IMR-90 (cell line): ENCODE results near the gene REC114. TPM values are rescaled to one million over a fixed set of nuclear protein-coding genes. Genes with fewer than 3 reads are reported as not detected.

Experiments used
- ATAC-seq: fragments of 200-7000 bp; cut with Tn5 transposase; 2 replicates; pipeline ENCODE4 v1.9.1; 2020; ENCODE audit warnings: low read depth, mild to moderate bottlenecking, moderate library complexity
- BruUV-seq: library from RNA; stranded (reverse); fragments of 400-500 nt; replicated peaks from 2 replicates; lab custom pipeline; 2021; lab: Mats Ljungman, UMichigan
- CTCF ChIA-PET: fragments of 300-600 bp; formaldehyde crosslinking; extraction: SDS; loops from one replicate; lab custom pipeline; 2021; ENCODE audit warnings: antibody characterized with exemption; lab: Yijun Ruan, JAX
- POLR2A ChIA-PET: fragments of 300-600 bp; sonication (Branson Sonifier 250); formaldehyde crosslinking; loops from one replicate; lab custom pipeline; 2022; ENCODE audit warnings: antibody characterized with exemption; ENCODE audit not compliant: unreplicated experiment; lab: Charles Lee
- DNase-seq: peaks from one replicate; pipeline ENCODE4 v3.0.0; 2013
- H2AFZ ChIP-seq: replicated peaks from 2 replicates; pipeline ENCODE3; 2013; ENCODE audit warnings: low read length, mild to moderate bottlenecking; ENCODE audit not compliant: poor library complexity
- H2AK5ac ChIP-seq: 2 replicates; pipeline ENCODE4 v1.6.1; 2013; ENCODE audit warnings: low read depth, low read length, inconsistent platforms
- H2AK9ac ChIP-seq: replicated peaks from 2 replicates; pipeline ENCODE3; 2013; ENCODE audit warnings: mild to moderate bottlenecking, low read depth, low read length, moderate library complexity; ENCODE audit not compliant: poor library complexity
- H2BK120ac ChIP-seq: 2 replicates; pipeline ENCODE4 v1.6.1; 2013; ENCODE audit warnings: low read depth, low read length, inconsistent platforms
- H2BK15ac ChIP-seq: 3 replicates; pipeline ENCODE4 v1.6.1; 2013; ENCODE audit warnings: low read depth, low read length, inconsistent platforms
- H2BK20ac ChIP-seq: 2 replicates; pipeline ENCODE4 v1.6.1; 2013; ENCODE audit warnings: low read depth, mild to moderate bottlenecking, inconsistent platforms, low read length, moderate library complexity
- H2BK5ac ChIP-seq: 2 replicates; pipeline ENCODE4 v1.6.1; 2013; ENCODE audit warnings: mild to moderate bottlenecking, low read depth, low read length, inconsistent platforms; ENCODE audit not compliant: poor library complexity, severe bottlenecking
- H3K14ac ChIP-seq: replicated peaks from 2 replicates; pipeline ENCODE4 v1.6.1; 2013; ENCODE audit warnings: low read depth, low read length, inconsistent platforms
- H3K18ac ChIP-seq: 2 replicates; pipeline ENCODE4 v1.6.1; 2013; ENCODE audit warnings: low read depth, low read length, control low read depth
- H3K23ac ChIP-seq: 2 replicates; pipeline ENCODE4 v1.6.1; 2013; ENCODE audit warnings: low read depth, low read length, inconsistent platforms
- H3K27ac ChIP-seq: 2 replicates; pipeline ENCODE4 v1.5.1; 2013; ENCODE audit warnings: mild to moderate bottlenecking, control low read depth, low read length; ENCODE audit not compliant: insufficient read depth
- H3K27me3 ChIP-seq: 2 replicates; pipeline ENCODE4 v1.6.1; 2013; ENCODE audit warnings: low read length; ENCODE audit not compliant: control insufficient read depth, insufficient read depth
- H3K36me3 ChIP-seq: 2 replicates; pipeline ENCODE4 v1.6.1; 2013; ENCODE audit warnings: low read length, mixed read lengths; ENCODE audit not compliant: control insufficient read depth, insufficient read depth
- H3K4ac ChIP-seq: 2 replicates; pipeline ENCODE4 v1.6.1; 2013; ENCODE audit warnings: low read depth, low read length, inconsistent platforms
- H3K4me1 ChIP-seq: 2 replicates; pipeline ENCODE4 v1.6.1; 2013; ENCODE audit warnings: low read length, mixed read lengths; ENCODE audit not compliant: control insufficient read depth, insufficient read depth
- H3K4me2 ChIP-seq: 2 replicates; pipeline ENCODE4 v1.6.1; 2013; ENCODE audit warnings: low read depth, mild to moderate bottlenecking, control low read depth, low read length, moderate library complexity
- H3K4me3 ChIP-seq: 2 replicates; pipeline ENCODE4 v1.5.1; 2013; ENCODE audit warnings: low read depth, mild to moderate bottlenecking, control low read depth, low read length, moderate library complexity; ENCODE audit not compliant: insufficient read depth
- H3K56ac ChIP-seq: 2 replicates; pipeline ENCODE4 v1.6.1; 2013; ENCODE audit warnings: low read length, inconsistent platforms; ENCODE audit not compliant: insufficient read depth; ENCODE audit errors: extremely low read depth
- H3K79me1 ChIP-seq, 2 experiments: 2 replicates each; pipeline ENCODE4 v1.6.1; 2013; ENCODE audit warnings: low read length in 2 of 2, inconsistent platforms in 1 of 2, low read depth in 1 of 2
- H3K9ac ChIP-seq: 2 replicates; pipeline ENCODE4 v1.6.1; 2013; ENCODE audit warnings: low read depth, low read length, control low read depth
- H3K9me1 ChIP-seq: 2 replicates; pipeline ENCODE4 v1.6.1; 2013; ENCODE audit warnings: low read length, inconsistent platforms; ENCODE audit not compliant: insufficient read depth
- H3K9me3 ChIP-seq: 2 replicates; pipeline ENCODE4 v1.6.1; 2013; ENCODE audit warnings: low read length; ENCODE audit not compliant: control insufficient read depth, insufficient read depth
- H4K20me1 ChIP-seq: 2 replicates; pipeline ENCODE4 v1.6.1; 2013; ENCODE audit warnings: low read length, inconsistent platforms; ENCODE audit not compliant: insufficient read depth
- H4K5ac ChIP-seq: 2 replicates; pipeline ENCODE4 v1.6.1; 2013; ENCODE audit warnings: mild to moderate bottlenecking, low read depth, low read length, control low read depth
- H4K8ac ChIP-seq, 2 experiments: 2 replicates each; pipeline ENCODE4 v1.6.1; 2013; ENCODE audit warnings: low read depth in 2 of 2, low read length in 2 of 2, control low read depth in 1 of 2, inconsistent platforms in 1 of 2
- H4K91ac ChIP-seq: 2 replicates; pipeline ENCODE4 v1.6.1; 2013; ENCODE audit warnings: low read depth, low read length, inconsistent platforms; ENCODE audit not compliant: insufficient read depth
- BHLHE40 ChIP-seq: fragments of 150-350 bp; IDR thresholded peaks from 2 replicates; pipeline ENCODE4 v1.6.1; 2016; ENCODE audit warnings: mild to moderate bottlenecking, low read depth, low read length
- CEBPB ChIP-seq: IDR thresholded peaks from 2 replicates; pipeline ENCODE4 v1.6.1; 2012; ENCODE audit warnings: low read depth, low read length, improper control_type of control experiment
- CHD1 ChIP-seq: IDR thresholded peaks from 2 replicates; pipeline ENCODE4 v1.6.1; 2012; ENCODE audit warnings: low read depth, low read length, improper control_type of control experiment
- ELK1 ChIP-seq: fragments of 150-350 bp; IDR thresholded peaks from 2 replicates; pipeline ENCODE4 v1.6.1; 2016; ENCODE audit warnings: low read depth, mild to moderate bottlenecking, low read length, moderate library complexity, borderline replicate concordance
- FOS ChIP-seq: fragments of 150-350 bp; IDR thresholded peaks from 2 replicates; pipeline ENCODE4 v1.6.1; 2016; ENCODE audit warnings: low read depth, low read length
- MAFK ChIP-seq: IDR thresholded peaks from 2 replicates; pipeline ENCODE4 v1.6.1; 2012; ENCODE audit warnings: low read depth, low read length, improper control_type of control experiment
- MAZ ChIP-seq: IDR thresholded peaks from 2 replicates; pipeline ENCODE4 v1.6.1; 2012; ENCODE audit warnings: low read depth, mild to moderate bottlenecking, low read length, improper control_type of control experiment, moderate library complexity, borderline replicate concordance
- MXI1 ChIP-seq: IDR thresholded peaks from 2 replicates; pipeline ENCODE4 v1.6.1; 2012; ENCODE audit warnings: low read depth, mild to moderate bottlenecking, low read length, moderate library complexity, borderline replicate concordance
- NFE2L2 ChIP-seq: fragments of 150-350 bp; IDR thresholded peaks from 2 replicates; pipeline ENCODE4 v1.6.1; 2016; ENCODE audit warnings: low read depth, mild to moderate bottlenecking, low read length
- POLR2A ChIP-seq: IDR thresholded peaks from 2 replicates; pipeline ENCODE4 v1.6.1; 2012; ENCODE audit warnings: mild to moderate bottlenecking, low read depth, low read length
- RAD21 ChIP-seq: IDR thresholded peaks from 2 replicates; pipeline ENCODE4 v1.6.1; 2012; ENCODE audit warnings: low read length, improper control_type of control experiment
- RCOR1 ChIP-seq: IDR thresholded peaks from 2 replicates; pipeline ENCODE4 v1.6.1; 2012; ENCODE audit warnings: mild to moderate bottlenecking, low read length, improper control_type of control experiment; ENCODE audit not compliant: insufficient replicate concordance
- RFX5 ChIP-seq: IDR thresholded peaks from 2 replicates; pipeline ENCODE4 v1.8.0; 2012; ENCODE audit warnings: low read depth, mild to moderate bottlenecking, low read length, moderate library complexity
- SMC3 ChIP-seq: fragments of 150-350 bp; IDR thresholded peaks from 2 replicates; pipeline ENCODE4 v1.6.1; 2016; ENCODE audit warnings: low read depth, mild to moderate bottlenecking, antibody characterized with exemption, low read length, moderate library complexity
- USF2 ChIP-seq: fragments of 150-350 bp; IDR thresholded peaks from 2 replicates; pipeline ENCODE4 v1.6.1; 2017; ENCODE audit warnings: mild to moderate bottlenecking, antibody characterized with exemption, low read length, low read depth
- dilution Hi-C: fragments of 300-500 bp; cut with HindIII; formaldehyde crosslinking; loops from one replicate; pipeline ENCODE4 v1.14.3; 2018; ENCODE audit warnings: low sequenced_read_pairs; ENCODE audit not compliant: unreplicated experiment
- in situ Hi-C: fragments of 300-500 bp; cut with MboI; formaldehyde crosslinking; loops from 3 replicates; pipeline ENCODE4 v1.14.3; 2019; ENCODE audit warnings: low sequenced_read_pairs, inconsistent platforms, mixed read lengths
- intact Hi-C: fragments of 100-400 bp; cut with micrococcal nuclease; formaldehyde crosslinking; loops from 2 replicates; pipeline ENCODE4 v1.10.0; 2022
- polyA plus RNA-seq, 3 experiments: library from polyadenylated mRNA; depleted of rRNA; stranded (reverse); fragments of >200 nt; gene quantifications; 2 replicates each; pipeline ENCODE4 v1.2.3, GENCODE V29; 2012; ENCODE audit warnings: low replicate concordance in 1 of 3
- total RNA-seq: library from RNA; depleted of rRNA; stranded (reverse); fragments of >200 nt; gene quantifications from 2 replicates; pipeline ENCODE4 v1.2.3, GENCODE V29; 2012
- TF ChIP-seq, protein P1 (sequence below): conservative IDR thresholded peaks from 2 replicates; pipeline ENCODE4 v1.5.1; 2012; ENCODE audit warnings: mild to moderate bottlenecking, low read depth, low read length, improper control_type of control experiment

Gene REC114
- total and polyA plus RNA-seq, 2 of the 4 experiments (the other 2 are of a cell fraction): not detected

- no peaks in the 10 kb centered on the region for H3K4me1 ChIP-seq
- H3K4me3 ChIP-seq: no peak overlapping the region
- H2AK5ac ChIP-seq: no peak overlapping the region
- H3K14ac ChIP-seq: no peak overlapping the region
- H3K27me3 ChIP-seq: peaks cover 40% of the 10 kb centered on the region
- H2BK15ac ChIP-seq: no peak overlapping the region
- in situ Hi-C loops (no loop called here), dilution Hi-C loops (no loop called here), intact Hi-C loops (no loop called here)
- ChIA-PET CTCF (no interaction called here), POLR2A (interaction anchor here (0.7 kb wide), 1 partner anchor 339 kb away, joined by 5 read pairs; no protein-coding TSS in a partner anchor)
- no peak for DNase-seq
- no peak overlapping the region for H3K4me2 ChIP-seq
- no peak overlapping the region for H2BK5ac ChIP-seq
- H3K27ac ChIP-seq: no peak overlapping the region
- no peaks in the 10 kb centered on the region for H3K36me3 ChIP-seq
- no peak overlapping the region for H3K18ac ChIP-seq
- H3K56ac ChIP-seq: no peak overlapping the region
- ATAC-seq: no peak
- H4K5ac ChIP-seq: no peak overlapping the region
- no peaks in the 10 kb centered on the region for H3K79me1 ChIP-seq
- H4K91ac ChIP-seq: no peak overlapping the region
- no peak overlapping the region for H3K9ac ChIP-seq
- no peak overlapping the region for H3K23ac ChIP-seq
- H2BK120ac ChIP-seq: no peak overlapping the region
- H2AK9ac ChIP-seq: no peak overlapping the region
- no peak overlapping the region for H2BK20ac ChIP-seq
- H4K20me1 ChIP-seq: no peaks in the 10 kb centered on the region
- no TSS peak for BruUV-seq
- no peak overlapping the region for H2AFZ ChIP-seq
- no peaks in the 10 kb centered on the region for H3K9me1 ChIP-seq
- TF ChIP-seq RCOR1 (no peak), CEBPB (no peak), MAFK (no peak), SMC3 (no peak), MXI1 (no peak), USF2 (no peak), MAZ (no peak), NFE2L2 (no peak), RFX5 (no peak), ELK1 (no peak), BHLHE40 (no peak), FOS (no peak), CHD1 (no peak), POLR2A (no peak), RAD21 (no peak)
- TF ChIP-seq, protein P1, sequence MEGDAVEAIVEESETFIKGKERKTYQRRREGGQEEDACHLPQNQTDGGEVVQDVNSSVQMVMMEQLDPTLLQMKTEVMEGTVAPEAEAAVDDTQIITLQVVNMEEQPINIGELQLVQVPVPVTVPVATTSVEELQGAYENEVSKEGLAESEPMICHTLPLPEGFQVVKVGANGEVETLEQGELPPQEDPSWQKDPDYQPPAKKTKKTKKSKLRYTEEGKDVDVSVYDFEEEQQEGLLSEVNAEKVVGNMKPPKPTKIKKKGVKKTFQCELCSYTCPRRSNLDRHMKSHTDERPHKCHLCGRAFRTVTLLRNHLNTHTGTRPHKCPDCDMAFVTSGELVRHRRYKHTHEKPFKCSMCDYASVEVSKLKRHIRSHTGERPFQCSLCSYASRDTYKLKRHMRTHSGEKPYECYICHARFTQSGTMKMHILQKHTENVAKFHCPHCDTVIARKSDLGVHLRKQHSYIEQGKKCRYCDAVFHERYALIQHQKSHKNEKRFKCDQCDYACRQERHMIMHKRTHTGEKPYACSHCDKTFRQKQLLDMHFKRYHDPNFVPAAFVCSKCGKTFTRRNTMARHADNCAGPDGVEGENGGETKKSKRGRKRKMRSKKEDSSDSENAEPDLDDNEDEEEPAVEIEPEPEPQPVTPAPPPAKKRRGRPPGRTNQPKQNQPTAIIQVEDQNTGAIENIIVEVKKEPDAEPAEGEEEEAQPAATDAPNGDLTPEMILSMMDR: no peak
- no peak overlapping the region for H3K4ac ChIP-seq
- no peak overlapping the region for H4K8ac ChIP-seq
- no peaks in the 10 kb centered on the region for H3K9me3 ChIP-seq
Measured at GRCh38 chr15:73394782-73395181, 48.2 kb upstream of the REC114 start.
